ENCODE results near the gene MED17.
A peak's percentile ranks its signal among the peaks of the same experiment; 100 is the strongest.

The MED17 gene

DNA sequence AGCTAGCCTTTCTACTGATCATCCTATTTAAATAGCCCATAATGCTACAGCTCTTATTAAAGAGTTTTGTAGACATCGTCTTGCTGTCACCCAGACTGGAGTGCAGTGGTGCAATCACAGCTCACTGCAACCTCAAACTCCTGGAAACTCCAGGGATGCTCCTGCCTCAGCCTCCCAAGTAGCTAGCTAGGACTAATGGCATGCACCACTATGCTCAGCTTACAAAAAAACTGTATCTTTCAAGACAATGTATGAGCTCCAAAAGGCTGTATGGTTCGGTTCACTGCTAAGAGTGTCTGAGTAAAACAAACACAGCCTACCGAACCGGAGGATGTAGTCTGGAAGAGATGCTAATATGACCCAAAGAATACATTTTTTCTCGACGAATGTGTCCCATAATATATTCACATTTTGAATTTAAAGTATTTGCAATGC lies 45.4 kb upstream of the MED17 start:
- TF ChIP-seq, protein P1, sequence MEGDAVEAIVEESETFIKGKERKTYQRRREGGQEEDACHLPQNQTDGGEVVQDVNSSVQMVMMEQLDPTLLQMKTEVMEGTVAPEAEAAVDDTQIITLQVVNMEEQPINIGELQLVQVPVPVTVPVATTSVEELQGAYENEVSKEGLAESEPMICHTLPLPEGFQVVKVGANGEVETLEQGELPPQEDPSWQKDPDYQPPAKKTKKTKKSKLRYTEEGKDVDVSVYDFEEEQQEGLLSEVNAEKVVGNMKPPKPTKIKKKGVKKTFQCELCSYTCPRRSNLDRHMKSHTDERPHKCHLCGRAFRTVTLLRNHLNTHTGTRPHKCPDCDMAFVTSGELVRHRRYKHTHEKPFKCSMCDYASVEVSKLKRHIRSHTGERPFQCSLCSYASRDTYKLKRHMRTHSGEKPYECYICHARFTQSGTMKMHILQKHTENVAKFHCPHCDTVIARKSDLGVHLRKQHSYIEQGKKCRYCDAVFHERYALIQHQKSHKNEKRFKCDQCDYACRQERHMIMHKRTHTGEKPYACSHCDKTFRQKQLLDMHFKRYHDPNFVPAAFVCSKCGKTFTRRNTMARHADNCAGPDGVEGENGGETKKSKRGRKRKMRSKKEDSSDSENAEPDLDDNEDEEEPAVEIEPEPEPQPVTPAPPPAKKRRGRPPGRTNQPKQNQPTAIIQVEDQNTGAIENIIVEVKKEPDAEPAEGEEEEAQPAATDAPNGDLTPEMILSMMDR (IDR thresholded peaks at IDR 0.05; ENCODE audit: low read depth, low read length, missing control alignments) = no peak
- peak overlapping the region; percentile 83 for H3K4me3 ChIP-seq (ENCODE audit: low read depth, low read length)
- DNase-seq (ENCODE audit: low read depth) = no peak

DNA sequence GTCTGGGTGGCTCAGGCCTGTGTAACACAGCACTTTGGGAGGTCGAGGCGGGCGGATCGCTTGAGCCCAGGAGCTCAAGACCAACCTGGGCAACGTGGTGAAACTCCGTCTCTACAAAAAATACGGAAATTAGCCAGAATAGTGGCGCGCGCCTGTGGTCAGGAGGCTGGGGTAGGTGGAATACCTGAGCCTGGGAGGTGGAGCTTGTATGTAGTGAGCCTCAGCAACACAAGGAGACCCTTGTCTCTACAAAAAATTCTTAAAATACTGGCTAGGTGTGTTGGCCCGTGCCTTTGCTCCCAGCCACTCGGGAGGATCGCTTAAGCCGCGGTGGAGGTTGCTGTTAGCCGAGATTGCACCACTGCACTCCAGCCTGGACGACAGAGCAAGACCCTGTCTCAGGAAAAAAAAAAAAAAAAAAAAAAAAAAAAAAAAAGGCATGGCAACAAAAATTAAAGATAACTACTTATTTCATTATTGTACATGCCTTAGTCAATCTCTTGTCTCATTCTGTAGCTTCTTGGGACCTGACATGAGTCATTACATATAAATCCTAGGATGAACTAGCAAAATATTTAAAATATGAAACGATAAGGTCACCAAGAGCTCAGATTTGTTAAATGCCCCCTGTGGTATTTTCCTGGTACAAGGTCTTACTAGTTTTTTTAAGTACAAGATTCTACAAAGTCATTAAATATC lies 43.9 kb upstream of the MED17 start:
- H3K4me3 ChIP-seq (ENCODE audit: low read depth, low read length) = peak overlapping the region; percentile 83
- TF ChIP-seq, protein P1 (IDR thresholded peaks at IDR 0.05; ENCODE audit: low read depth, low read length, missing control alignments) = no peak
- peak; percentile 44 for DNase-seq (ENCODE audit: low read depth)

- TF ChIP-seq, protein P1 (IDR thresholded peaks at IDR 0.05; ENCODE audit: low read depth, low read length, missing control alignments) = no peak
- H3K4me3 ChIP-seq (ENCODE audit: low read depth, low read length) = peak overlapping the region; percentile 83
- peak; percentile 42 for DNase-seq (ENCODE audit: low read depth)
These were observed 43.4 kb upstream of the MED17 start for GRCh38 chr11:93740730-93741093.

GRCh38 chr11:93741094-93741881 lies 42.8 kb upstream of the MED17 start, which contains the start of the genes C11orf54 and TAF1D:
TSS of gene C11orf54 (plus strand) at chr11:93741672. CDS start at chr11:93747394, 5,722 bp downstream.
TSS of gene TAF1D (minus strand) at chr11:93741495. CDS start at chr11:93739304, 2,191 bp downstream.
- peak; percentile 96 for DNase-seq (ENCODE audit: low read depth)
- TF ChIP-seq, protein P1 (IDR thresholded peaks at IDR 0.05; ENCODE audit: low read depth, low read length, missing control alignments) = no peak
- peak within 1 kb of the TSS; percentile 83 for H3K4me3 ChIP-seq (ENCODE audit: low read depth, low read length)

GRCh38 chr11:93741882-93742226 lies 42.2 kb upstream of the MED17 start:
- peak overlapping the region; percentile 83 for H3K4me3 ChIP-seq (ENCODE audit: low read depth, low read length)
- no peak for DNase-seq (ENCODE audit: low read depth)
- TF ChIP-seq, protein P1 (IDR thresholded peaks at IDR 0.05; ENCODE audit: low read depth, low read length, missing control alignments) = no peak

DNA sequence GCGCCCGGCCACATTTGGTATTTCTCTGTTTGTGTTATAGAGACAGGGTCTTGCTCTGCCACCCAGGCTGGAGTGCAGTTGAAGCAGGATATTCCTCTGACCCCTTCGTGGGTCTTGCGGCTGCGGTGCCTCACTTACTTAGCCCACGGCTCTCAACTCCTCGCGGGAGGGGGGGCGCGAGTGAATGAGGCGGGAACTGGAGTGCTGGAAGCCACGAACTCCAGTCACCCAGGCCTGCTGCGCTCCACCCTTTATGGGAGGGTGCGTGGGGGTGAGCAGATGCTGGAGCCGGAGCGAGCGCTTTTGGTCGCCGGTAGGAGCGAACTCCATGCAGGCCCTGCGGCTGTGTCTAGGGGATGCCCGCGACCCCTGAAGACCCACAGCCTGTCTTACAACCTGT lies 40.8 kb upstream of the MED17 start:
- TF ChIP-seq, protein P1 (IDR thresholded peaks at IDR 0.05; ENCODE audit: low read depth, low read length, missing control alignments) = no peak
- H3K4me3 ChIP-seq (ENCODE audit: low read depth, low read length) = no peak overlapping the region
- no peak for DNase-seq (ENCODE audit: low read depth)

Data from GM12864 (cell line).